Measurements from ENCODE around the gene RUBCNL. TPM values are rescaled to one million over a fixed set of nuclear protein-coding genes. Genes with fewer than 3 reads are reported as not detected.

Gene RUBCNL
- total RNA-seq, 1 donor from 2014 or later: 3.2 TPM

DNA sequence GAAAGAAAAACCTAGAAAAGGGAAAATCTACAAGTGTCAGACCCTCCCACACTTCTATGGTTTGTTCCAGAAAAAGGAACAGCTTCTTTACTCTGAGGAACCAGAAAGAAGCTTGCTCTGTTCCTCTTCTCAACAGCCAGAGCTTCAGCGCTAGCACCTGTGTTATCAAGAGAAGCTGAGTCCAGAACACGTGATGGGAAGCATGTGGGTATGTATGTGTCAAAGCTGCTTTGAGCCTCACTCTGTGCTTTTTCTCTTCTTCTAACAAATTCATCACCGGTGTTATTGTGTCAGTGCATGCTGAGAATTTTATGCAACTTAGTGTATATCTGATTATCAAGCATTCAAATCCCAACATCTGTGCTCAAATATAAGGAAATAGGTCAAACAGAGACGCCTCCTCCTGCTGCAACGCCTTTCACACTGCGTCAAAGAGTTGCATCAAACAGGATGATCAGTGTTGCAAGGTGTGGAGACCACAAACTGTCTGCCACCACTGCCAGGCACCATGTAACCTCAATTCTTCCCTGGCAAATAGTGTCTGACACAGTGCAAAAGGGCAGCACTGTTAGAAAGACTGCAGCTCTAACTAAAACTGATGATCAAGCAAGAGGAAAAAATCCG is 91.4 kb downstream of the RUBCNL start:
- Mint-ChIP-seq H3K36me3 (peaks cover 2% of the 10 kb centered on the region), H3K27ac (no peak overlapping the region)

GRCh38 chr13:46293436-46293835 is 93.6 kb downstream of the RUBCNL start:
- H3K9me3 Mint-ChIP-seq: peaks cover 4% of the 10 kb centered on the region
- TF ChIP-seq, protein P1, sequence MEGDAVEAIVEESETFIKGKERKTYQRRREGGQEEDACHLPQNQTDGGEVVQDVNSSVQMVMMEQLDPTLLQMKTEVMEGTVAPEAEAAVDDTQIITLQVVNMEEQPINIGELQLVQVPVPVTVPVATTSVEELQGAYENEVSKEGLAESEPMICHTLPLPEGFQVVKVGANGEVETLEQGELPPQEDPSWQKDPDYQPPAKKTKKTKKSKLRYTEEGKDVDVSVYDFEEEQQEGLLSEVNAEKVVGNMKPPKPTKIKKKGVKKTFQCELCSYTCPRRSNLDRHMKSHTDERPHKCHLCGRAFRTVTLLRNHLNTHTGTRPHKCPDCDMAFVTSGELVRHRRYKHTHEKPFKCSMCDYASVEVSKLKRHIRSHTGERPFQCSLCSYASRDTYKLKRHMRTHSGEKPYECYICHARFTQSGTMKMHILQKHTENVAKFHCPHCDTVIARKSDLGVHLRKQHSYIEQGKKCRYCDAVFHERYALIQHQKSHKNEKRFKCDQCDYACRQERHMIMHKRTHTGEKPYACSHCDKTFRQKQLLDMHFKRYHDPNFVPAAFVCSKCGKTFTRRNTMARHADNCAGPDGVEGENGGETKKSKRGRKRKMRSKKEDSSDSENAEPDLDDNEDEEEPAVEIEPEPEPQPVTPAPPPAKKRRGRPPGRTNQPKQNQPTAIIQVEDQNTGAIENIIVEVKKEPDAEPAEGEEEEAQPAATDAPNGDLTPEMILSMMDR (IDR thresholded peaks at IDR 0.05; ENCODE audit: unreplicated experiment): no peak
- H3K36me3 Mint-ChIP-seq: no peaks in the 10 kb centered on the region
- H3K27me3 Mint-ChIP-seq (ENCODE audit: low read depth): no peaks in the 10 kb centered on the region
- H3K4me3 Mint-ChIP-seq: no peak overlapping the region
- no peak overlapping the region for H3K27ac Mint-ChIP-seq
- no peak for DNase-seq (ENCODE audit: low spot score in 2 of 2, unreplicated experiment in 2 of 2)
- peaks cover 13% of the 10 kb centered on the region for H3K4me1 Mint-ChIP-seq

More for the DNA sequence above, 91.4 kb downstream of the RUBCNL start:
- TF ChIP-seq, protein P1 (IDR thresholded peaks at IDR 0.05; ENCODE audit: unreplicated experiment): no peak
- no peak for DNase-seq (ENCODE audit: low spot score in 2 of 2, unreplicated experiment in 2 of 2)
- Mint-ChIP-seq H3K27me3 (ENCODE audit: low read depth) (no peaks in the 10 kb centered on the region), H3K4me1 (peaks cover 7% of the 10 kb centered on the region), H3K9me3 (peaks cover 23% of the 10 kb centered on the region), H3K4me3 (no peak overlapping the region)

Other genes with a start within 250 kb of the RUBCNL start
- gene LCP1, start 205.1 kb downstream of the RUBCNL start, total RNA-seq: 11.6 to 12.4 TPM (median 11.6 TPM) in 3 replicates
- 0.38 to 0.42 TPM (median 0.42 TPM) in 3 replicates for gene LRRC63, start 175.3 kb downstream of the RUBCNL start, total RNA-seq
- 29.4 to 29.6 TPM (median 29.6 TPM) in 3 replicates for gene LRCH1, start 165.9 kb upstream of the RUBCNL start, total RNA-seq